Stomach (tissue), 9 donors: ENCODE data around the gene CFAP161. TPM values are rescaled to one million over a fixed set of nuclear protein-coding genes. Genes with fewer than 3 reads are reported as not detected.

ENCODE experiments used
- DNase-seq, 2 donors: peaks; one replicate each; pipeline versions ENCODE4 v3.0.0 to v3.0.0-alpha.2; 2013 to 2019
- H3K27ac ChIP-seq, 5 donors: fragments of 200-600 bp in 4 of 5; sonication (generic) in 4 of 5; one replicate each; pipeline ENCODE4 v1.5.1; 2013 to 2019; ENCODE audit warnings: mild to moderate bottlenecking in 1 of 5, moderate library complexity in 1 of 5
- H3K27me3 ChIP-seq, 3 donors: fragments of 200-600 bp; sonication (generic); one replicate each; pipeline ENCODE4 v1.5.1; 2017 to 2019; ENCODE audit warnings: mixed run types in 1 of 3
- H3K36me3 ChIP-seq, 4 donors: fragments of 200-600 bp; sonication (generic); 1 replicate in 3 of 4; 2 replicates in 1 of 4; pipeline ENCODE4 v1.5.1; 2016 to 2019
- H3K4me1 ChIP-seq, 4 donors: fragments of 200-600 bp; sonication (generic); one replicate each; pipeline ENCODE4 v1.5.1; 2016 to 2019
- H3K4me3 ChIP-seq, 4 donors: fragments of 200-600 bp; sonication (generic) in 3 of 4; one replicate each; pipeline ENCODE4 v1.5.1; 2016 to 2019; ENCODE audit warnings: mild to moderate bottlenecking in 1 of 4
- H3K9me3 ChIP-seq, 4 donors: fragments of 200-600 bp; sonication (generic); one replicate each; pipeline ENCODE4 v1.5.1; 2016 to 2019
- EP300 ChIP-seq: sonication (generic); formaldehyde crosslinking; IDR thresholded peaks from one replicate; pipeline ENCODE4 v1.6.1; 2017; ENCODE audit warnings: antibody characterized with exemption
- POLR2A ChIP-seq, 4 donors: fragments of 450-650 bp; IDR thresholded peaks; one replicate each; pipeline ENCODE4 v1.6.1; 2016; ENCODE audit warnings: antibody characterized with exemption in 4 of 4, control low read depth in 2 of 4, mild to moderate bottlenecking in 1 of 4, moderate library complexity in 1 of 4
- POLR2AphosphoS5 ChIP-seq, 3 donors: sonication (generic); formaldehyde crosslinking; IDR thresholded peaks; one replicate each; pipeline ENCODE4 v1.6.1; 2016; ENCODE audit warnings: antibody characterized with exemption in 3 of 3
- WGBS, 5 donors: extraction: QIAGEN DNeasy Blood & Tissue Kit in 3 of 5; methylation state at CpG; one replicate each; pipeline versions ENCODE4 v1.1.5 to v1.1.7; 2013 to 2018; 5-methylcytosine and 5-hydroxymethylcytosine counted together
- intact Hi-C: fragments of 100-400 bp; cut with DNase I; formaldehyde crosslinking; loops from one replicate; pipeline ENCODE4 v1.15.1; 2023; ENCODE audit warnings: low total_unique reads
- polyA plus RNA-seq, 3 donors: library from polyadenylated mRNA; stranded (reverse); fragments of 200-250 nt; gene quantifications; one replicate each; pipeline ENCODE4 v1.2.3, GENCODE V29; 2013
- total RNA-seq, 5 donors: library from RNA; depleted of rRNA; stranded (reverse); fragments of >200 nt; gene quantifications; one replicate each; pipeline versions ENCODE4 v1.1.0 to v1.2.3, GENCODE V29; 2014 to 2016
- TF ChIP-seq, protein P1 (sequence below), 7 experiments: fragments of 450-650 bp in 4 of 7; fragments of 200-600 bp in 3 of 7; sonication (generic) in 3 of 7; IDR thresholded peaks; one replicate each; pipeline ENCODE4 v1.5.1; 2016 to 2019; ENCODE audit warnings: antibody characterized with exemption in 7 of 7, control low read depth in 2 of 7, mild to moderate bottlenecking in 1 of 7
- donor health status: healthy with polysubstance abuse.
- donor health status: Bipolar disorder and iron deficiency.
- donor health status: healthy.

CFAP161 gene
- total and polyA plus RNA-seq, 8 donors: 0.19 to 2.6 TPM; not detected in 6

DNA sequence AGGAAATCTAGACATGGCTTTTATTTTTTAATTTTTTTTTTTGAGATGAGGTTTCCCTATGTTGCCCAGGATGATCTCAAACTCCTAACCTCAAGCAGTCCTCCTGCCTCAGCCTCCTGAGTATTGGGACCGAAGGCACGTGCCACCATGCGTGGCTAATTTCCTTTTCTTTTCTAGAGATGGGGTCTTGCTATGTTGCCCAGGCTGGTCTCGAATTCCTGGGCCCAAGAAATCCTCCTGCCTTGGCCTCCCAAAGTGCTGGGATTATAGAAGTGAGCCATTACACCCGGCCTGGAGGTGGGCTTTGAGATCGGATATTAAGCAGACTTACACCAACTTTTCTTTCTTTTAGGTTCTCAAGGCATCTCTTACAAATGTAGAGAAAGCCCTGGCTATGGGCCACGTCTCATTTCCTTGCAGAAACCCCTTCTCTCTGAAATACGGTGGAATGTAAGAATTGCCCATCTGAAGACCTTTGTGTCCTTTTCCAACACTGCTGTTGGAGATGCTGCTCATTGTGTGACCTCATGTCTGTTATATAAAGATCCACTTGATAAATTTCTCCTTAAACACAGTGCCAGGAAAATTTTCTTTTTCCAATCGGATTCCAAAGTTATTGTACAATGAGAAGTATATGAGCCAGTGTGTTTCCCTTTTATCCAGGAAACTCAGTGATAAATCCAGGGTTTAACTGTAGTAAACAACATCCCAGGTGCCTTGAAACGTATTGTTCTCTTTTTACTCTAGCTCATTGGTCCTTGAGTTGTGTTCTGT, 36.8 kb upstream of the CFAP161 start:
- intact Hi-C loops: no loop called here

GRCh38 chr15:81097890-81098280, 36.2 kb upstream of the CFAP161 start:
- Histone ChIP-seq H3K9me3 (no peaks in the 10 kb centered on the region), H3K27me3 (peaks cover 0 to 19% (median 3%) of the 10 kb centered on the region in 3 donors), H3K36me3 (no peaks in the 10 kb centered on the region), H3K27ac (peak overlapping the region in 1 of 5 donors; percentile 30), H3K4me3 (no peak overlapping the region), H3K4me1 (peaks cover 0 to 5% (median under 1%) of the 10 kb centered on the region in 4 donors)
- no peak for DNase-seq
- 76 to 89% (median 85%) methylated on average over 5 of the region's 5 CpGs for WGBS, 5 donors
- intact Hi-C loops: no loop called here
- TF ChIP-seq POLR2AphosphoS5 (IDR thresholded peaks at IDR 0.05) (no peak), EP300 (no peak), POLR2A (IDR thresholded peaks at IDR 0.05) (no peak)
- TF ChIP-seq, protein P1, sequence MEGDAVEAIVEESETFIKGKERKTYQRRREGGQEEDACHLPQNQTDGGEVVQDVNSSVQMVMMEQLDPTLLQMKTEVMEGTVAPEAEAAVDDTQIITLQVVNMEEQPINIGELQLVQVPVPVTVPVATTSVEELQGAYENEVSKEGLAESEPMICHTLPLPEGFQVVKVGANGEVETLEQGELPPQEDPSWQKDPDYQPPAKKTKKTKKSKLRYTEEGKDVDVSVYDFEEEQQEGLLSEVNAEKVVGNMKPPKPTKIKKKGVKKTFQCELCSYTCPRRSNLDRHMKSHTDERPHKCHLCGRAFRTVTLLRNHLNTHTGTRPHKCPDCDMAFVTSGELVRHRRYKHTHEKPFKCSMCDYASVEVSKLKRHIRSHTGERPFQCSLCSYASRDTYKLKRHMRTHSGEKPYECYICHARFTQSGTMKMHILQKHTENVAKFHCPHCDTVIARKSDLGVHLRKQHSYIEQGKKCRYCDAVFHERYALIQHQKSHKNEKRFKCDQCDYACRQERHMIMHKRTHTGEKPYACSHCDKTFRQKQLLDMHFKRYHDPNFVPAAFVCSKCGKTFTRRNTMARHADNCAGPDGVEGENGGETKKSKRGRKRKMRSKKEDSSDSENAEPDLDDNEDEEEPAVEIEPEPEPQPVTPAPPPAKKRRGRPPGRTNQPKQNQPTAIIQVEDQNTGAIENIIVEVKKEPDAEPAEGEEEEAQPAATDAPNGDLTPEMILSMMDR (IDR thresholded peaks at IDR 0.05): no peak

More for the DNA sequence above, 36.8 kb upstream of the CFAP161 start:
- 72 to 83% (median 81%) methylated on average over 10 of the region's 10 CpGs for WGBS, 5 donors
- no peak for DNase-seq
- peaks cover 0 to 10% (median 7%) of the 10 kb centered on the region in 4 donors for H3K4me1 ChIP-seq
- no peak for TF ChIP-seq EP300
- TF ChIP-seq POLR2AphosphoS5 (IDR thresholded peaks at IDR 0.05): no peak
- TF ChIP-seq, protein P1 (IDR thresholded peaks at IDR 0.05): no peak
- TF ChIP-seq POLR2A (IDR thresholded peaks at IDR 0.05): no peak
- peak overlapping the region in 1 of 5 donors; percentile 32 for H3K27ac ChIP-seq
- no peaks in the 10 kb centered on the region for H3K9me3 ChIP-seq
- H3K36me3 ChIP-seq: no peaks in the 10 kb centered on the region
- peaks cover 0 to 19% (median 3%) of the 10 kb centered on the region in 3 donors for H3K27me3 ChIP-seq
- no peak overlapping the region for H3K4me3 ChIP-seq

- Histone ChIP-seq H3K36me3 (no peaks in the 10 kb centered on the region), H3K4me1 (peaks cover 0 to 4% (median 0%) of the 10 kb centered on the region in 4 donors), H3K4me3 (no peak overlapping the region), H3K27ac (peak overlapping the region in 1 of 5 donors; percentile 30), H3K27me3 (peaks cover 0 to 19% (median 3%) of the 10 kb centered on the region in 3 donors), H3K9me3 (no peaks in the 10 kb centered on the region)
- no peak for DNase-seq
- 62 to 73% (median 66%) methylated on average over 4 of the region's 4 CpGs for WGBS, 5 donors
- TF ChIP-seq, protein P1 (IDR thresholded peaks at IDR 0.05): no peak
- no peak for TF ChIP-seq POLR2AphosphoS5 (IDR thresholded peaks at IDR 0.05)
- no peak for TF ChIP-seq EP300
- no peak for TF ChIP-seq POLR2A (IDR thresholded peaks at IDR 0.05)
- intact Hi-C loops: no loop called here
Observed at GRCh38 chr15:81098349-81098748, 35.7 kb upstream of the CFAP161 start.

- H3K36me3 ChIP-seq: no peaks in the 10 kb centered on the region
- H3K9me3 ChIP-seq: no peaks in the 10 kb centered on the region
- H3K4me1 ChIP-seq: peaks cover 0 to 4% (median 0%) of the 10 kb centered on the region in 4 donors
- H3K4me3 ChIP-seq: no peak overlapping the region
- TF ChIP-seq POLR2AphosphoS5 (IDR thresholded peaks at IDR 0.05): no peak
- H3K27me3 ChIP-seq: peaks cover 0 to 15% (median under 1%) of the 10 kb centered on the region in 3 donors
- 41 to 56% (median 50%) methylated on average over 13 of the region's 13 CpGs for WGBS, 5 donors
- DNase-seq: peak in 1 of 2 donors; percentile 28
- intact Hi-C loops: no loop called here
- H3K27ac ChIP-seq: no peak overlapping the region
Observed at GRCh38 chr15:81098861-81099651, 35.0 kb upstream of the CFAP161 start.
